RKO (cell line): ENCODE measurements around the gene WNT1.

ENCODE experiments used
- DNase-seq: peaks from one replicate; pipeline ENCODE4 v3.0.0-alpha.2; 2016; ENCODE audit warnings: low spot score

The WNT1 gene

DNA sequence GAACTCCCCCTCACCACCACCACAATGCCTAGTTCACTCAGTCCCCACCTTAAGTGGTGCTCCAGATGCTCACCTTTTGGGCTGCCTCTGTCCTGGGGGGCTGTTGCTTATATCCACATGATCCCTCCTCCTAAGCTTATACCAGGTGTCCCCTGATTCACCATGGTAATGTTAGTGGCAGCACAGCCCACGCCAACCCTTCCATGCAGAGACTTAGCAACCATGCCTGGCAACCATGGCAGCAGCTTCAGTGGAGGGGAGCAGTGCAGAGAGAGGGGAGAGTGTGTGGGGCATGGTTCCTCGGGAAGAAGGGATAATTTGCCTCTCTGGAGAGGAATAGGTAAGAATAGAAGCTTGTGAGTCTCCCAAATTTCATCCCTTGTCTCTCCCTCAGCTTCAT, 22.2 kb downstream of the WNT1 start:
- no peak for DNase-seq

DNA sequence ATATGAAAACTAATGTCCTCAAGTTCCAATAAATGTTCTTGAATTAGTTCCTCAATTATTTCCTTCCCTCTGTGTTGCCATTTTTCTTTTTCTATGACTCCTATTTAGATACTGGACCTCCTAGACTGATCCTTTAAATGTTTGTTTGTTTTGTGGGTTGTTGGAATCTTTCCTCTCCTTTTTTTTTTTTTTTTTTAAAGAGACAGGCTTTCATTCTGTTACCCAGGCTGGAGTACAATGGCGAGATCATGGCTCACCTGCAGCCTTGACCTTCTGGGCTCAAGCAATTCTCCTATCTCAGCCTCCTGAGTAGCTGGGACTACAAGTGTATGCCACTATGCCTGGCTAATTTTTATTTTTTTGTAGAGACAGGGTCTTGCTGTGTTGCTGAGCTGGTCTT, 30.8 kb downstream of the WNT1 start:
- no peak for DNase-seq

DNA sequence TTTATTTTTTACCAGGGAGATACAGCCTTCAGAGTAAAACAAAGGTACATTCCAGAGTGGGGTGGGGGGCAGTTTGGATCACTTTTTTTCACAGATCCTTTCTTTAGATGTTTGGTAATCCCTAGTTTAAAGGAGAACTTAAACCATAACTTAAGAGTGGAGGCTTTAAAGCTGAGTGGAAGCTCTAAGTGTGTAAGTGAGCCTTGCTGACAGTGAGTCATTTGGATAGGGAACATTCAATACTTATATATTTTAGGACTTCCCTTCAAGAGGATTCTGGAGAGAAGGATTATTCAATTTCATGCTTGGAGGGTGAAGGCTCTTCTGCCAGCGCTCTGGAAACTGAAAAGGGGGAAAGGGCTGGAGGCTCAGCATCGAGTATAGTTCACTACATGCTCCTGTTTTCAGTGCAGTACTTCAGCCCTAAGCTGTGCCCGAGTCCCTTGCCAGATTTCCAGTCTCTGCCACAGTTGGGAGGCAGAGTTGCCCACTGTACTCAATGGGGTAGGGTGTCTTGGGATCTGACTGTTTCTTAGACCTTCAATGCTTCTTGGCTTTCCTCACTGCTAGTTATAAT, 32.1 kb downstream of the WNT1 start:
- DNase-seq: no peak

DNA sequence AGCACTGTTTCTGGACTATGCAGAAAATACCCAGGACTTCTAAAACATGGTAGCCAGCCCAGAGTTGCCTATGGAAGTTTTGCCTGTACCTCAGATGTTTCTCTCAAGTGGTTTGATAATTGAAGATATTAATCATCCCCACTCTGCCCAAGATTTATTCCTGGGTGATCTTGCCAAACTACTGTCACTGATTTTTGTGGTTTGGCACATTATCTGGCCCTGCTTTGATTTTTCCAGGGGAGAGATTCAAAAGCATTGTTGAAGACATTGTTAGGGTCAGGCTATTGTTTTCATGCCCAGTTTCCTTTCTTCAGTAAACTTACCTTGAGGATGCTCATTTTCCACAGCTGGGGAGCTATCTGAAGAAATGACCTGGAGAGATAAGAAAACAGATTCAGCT, 34.6 kb downstream of the WNT1 start:
- no peak for DNase-seq

DNA sequence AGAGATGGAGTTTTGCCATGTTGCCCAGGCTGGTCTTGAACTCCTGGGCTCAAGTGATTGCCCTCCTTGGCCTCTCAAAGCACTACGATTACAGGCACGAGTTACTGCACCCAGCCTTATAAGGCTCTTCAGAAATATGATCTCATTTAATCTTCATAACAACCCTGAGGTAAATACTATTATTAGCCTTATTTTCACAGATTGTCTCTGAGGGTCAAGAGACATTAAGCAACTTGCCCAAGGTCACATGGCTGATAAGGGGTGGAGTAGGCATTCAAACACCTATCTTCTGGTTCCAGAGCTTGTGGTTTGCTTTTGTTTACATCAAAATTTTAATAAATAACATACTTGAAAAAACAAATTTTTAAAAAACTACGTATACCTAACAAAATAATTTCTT, 35.3 kb downstream of the WNT1 start:
- DNase-seq: no peak

DNA sequence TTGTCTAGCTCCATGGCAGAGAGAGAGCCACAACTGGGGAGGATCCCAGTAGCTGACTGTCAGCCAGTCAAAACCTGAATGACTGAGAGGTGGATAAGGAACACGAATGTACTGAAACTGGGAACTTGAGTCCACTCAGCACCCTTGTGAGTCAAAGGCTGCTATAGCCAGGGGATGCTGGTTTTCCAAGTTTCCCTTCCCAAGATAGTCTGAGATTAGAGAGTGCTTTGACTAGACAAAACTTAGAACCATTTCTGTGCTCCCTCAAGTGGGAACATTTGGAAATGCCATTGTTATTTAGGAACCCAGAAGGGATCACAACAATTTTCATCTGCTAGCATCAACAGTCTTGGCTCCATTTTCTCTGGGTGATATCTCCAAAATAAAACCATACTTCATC, 36.4 kb downstream of the WNT1 start:
- peak; percentile 55 for DNase-seq

DNA sequence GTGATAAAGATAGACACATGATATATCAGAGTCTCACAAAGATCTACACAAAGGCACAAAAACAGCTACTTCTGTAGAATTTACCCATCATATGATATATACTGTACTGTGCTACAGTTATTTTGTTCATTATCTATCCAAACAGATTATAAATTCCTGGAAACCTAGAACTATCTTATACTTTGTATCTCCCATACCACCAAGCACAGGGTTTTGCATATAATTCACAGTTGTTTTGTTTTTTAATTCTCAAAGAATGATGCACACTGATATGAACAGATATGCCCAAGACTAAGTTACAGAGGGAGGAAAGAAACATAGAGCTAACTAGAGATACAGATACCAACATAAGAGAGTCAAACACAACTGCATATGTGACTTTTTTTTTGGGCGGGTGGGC, 37.1 kb downstream of the WNT1 start:
- no peak for DNase-seq

DNA sequence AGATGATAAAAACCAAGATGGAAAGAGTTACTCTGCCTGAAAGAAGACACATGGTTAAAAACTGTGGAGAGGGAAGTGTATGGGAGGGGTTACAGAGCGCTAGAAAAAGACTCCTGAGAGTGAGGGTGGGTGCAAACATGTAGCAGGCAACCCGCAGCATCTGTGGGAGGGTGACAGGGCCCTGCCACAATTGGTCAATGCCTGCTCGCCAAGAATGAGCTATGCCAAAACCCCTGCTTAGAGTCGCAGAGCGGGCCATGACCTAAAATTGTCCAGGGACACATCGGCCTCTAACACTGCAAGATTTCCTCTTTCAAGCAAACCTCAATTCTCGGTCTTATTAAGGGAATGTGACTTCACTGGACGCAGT, 39.8 kb downstream of the WNT1 start:
- peak; percentile 65 for DNase-seq

DNA sequence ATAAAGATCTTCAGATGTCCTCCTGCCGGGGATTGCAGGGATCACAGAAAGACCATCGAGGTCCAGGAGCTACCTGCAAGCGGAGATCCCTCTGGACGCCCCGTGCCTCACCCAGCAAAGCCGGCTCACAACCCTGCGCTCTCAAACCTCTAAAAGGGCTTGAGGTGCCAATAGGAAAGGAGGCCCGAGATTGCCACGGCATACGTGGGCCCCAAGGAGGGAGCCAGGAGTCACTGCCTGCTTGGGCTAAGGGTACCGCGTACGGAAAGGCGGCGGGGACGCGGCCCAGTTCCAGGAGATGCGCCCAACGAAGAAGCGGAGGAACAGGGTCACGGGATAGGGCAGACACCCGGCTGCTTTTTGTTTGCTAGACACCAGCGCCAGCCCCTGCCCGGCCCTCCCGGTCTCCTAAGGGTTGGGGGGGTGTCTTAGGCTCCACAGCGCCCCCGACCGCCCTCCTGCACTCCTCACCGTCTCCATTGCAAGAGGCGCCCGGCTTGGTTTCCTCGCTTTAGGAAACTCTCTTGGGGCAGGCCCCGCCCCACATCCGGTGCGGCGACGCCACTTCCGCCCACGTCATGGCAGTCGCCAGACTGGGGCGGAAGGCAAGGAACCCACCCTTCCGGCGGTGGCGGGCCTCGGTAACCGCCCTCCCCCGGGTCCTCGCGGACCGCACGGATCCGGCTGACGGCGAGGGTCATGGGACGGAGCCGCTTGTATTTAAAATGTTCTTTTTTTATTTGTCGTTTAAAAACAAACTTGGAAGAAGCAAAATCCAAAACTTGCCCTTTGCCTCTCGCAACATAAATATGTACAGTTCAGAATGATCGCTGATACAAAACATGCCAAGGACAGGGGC, 40.4 kb downstream of the WNT1 start, which contains the start of gene PRKAG1:
TSS of gene PRKAG1 (minus strand) at position 516 of the 859 bp plus-strand sequence. CDS start at position 480, 36 bp downstream.
- peak; percentile 97 for DNase-seq

DNA sequence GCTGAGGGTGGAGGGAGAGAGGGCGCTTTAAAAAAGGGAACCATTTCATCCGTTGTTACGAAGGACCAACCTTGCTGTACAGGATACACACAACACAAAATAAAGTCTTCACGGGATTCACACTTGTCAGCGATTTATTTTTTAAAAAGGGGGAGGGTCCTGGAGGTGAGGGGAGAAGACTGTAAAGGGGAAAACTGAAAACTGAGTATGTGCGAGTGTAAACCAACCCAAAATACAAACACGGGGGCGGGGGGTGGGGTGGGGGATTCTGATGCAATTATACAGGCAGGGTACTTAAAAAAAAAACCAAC, 41.0 kb downstream of the WNT1 start:
- DNase-seq: no peak

DNA sequence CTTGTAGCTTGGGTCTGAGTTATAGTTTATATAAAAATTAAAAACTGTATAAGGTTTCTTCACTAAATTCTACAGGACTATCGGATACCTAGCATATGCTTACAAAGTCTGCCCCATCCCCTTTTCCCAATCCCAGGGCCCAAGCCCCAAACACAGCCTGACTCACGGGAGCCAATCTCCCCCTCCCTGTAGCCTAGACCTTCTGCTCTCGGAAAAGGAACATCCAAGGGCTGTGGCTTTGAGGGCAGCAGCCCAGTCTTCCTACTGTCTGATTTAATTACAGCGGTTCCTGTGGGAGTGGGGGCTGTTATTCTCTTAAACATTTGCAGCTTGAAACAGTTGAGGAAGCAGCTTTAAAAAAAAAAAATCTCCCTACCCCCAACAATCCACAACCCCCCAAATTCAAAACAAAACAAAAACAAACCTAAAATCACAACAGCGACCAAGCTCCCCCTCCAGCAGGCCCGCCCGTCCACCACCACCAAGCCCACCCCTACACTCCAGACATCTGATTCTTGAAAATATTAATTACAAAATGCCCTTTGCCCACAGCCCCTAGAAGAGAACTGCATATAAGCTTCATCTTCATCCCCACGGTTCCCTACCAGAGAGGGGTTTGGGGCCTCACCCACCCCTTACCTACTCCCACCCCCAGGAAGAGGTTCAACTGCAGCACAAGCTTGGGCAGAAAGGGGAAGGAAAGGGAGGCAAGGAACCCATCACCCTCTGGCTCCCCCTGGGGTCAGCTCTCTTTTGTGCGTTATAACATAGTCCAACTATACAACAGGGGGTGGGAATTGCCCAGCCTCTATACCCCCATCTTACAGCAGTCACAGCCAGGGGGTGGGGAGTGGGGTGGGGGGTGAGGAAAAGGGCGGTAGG, 41.6 kb downstream of the WNT1 start:
- DNase-seq: peak; percentile 71

DNA sequence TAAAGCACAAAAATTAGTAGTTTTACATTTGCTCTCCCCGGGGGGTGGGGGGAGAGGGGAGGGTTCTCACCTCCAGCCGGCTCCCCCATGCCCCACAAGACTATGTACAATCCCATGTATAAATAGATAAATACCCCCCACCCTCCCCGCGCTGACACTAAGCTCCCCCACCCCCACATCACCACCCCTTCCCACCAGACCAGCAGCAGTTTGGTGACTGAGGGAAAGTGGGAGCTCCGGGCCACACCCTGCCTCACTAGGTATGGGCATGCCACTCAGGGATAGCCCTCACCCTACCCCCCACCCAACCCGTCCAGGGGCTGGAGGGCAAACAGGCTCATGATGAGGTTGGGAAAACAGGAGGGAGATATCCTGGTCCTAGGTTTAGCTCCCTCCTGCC, 42.3 kb downstream of the WNT1 start:
- DNase-seq: no peak

DNA sequence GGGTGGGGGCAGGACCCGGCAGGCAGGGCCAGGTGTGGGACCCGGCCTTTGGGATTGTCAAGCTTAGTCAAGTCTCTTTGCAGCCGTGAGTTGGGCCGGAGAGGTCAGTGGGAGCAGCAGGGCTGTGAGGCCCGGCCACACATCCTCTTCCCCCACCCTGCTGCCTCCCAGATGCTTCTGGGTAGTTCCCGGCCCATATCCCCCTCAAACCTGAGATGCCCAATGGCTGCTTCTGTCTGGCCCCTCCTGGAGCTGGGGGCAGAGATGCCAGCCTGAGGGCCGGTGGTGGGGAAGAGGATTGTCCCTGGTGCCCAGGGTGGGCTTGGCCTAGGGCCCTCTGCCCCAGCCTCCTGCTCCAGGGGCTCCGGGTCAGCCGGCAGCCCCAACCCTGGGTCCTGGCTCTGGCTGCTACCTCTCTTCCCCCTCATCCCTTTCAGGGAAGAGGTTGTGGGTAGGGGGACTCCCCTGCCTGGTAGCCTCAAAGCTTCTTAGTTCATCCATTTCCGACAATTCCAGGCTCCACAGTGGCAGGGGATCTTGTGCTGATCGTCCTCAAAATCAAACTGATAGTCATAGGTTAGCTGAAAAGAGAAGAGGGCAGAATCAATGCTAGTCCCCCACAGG, 43.3 kb downstream of the WNT1 start:
- no peak for DNase-seq

DNA sequence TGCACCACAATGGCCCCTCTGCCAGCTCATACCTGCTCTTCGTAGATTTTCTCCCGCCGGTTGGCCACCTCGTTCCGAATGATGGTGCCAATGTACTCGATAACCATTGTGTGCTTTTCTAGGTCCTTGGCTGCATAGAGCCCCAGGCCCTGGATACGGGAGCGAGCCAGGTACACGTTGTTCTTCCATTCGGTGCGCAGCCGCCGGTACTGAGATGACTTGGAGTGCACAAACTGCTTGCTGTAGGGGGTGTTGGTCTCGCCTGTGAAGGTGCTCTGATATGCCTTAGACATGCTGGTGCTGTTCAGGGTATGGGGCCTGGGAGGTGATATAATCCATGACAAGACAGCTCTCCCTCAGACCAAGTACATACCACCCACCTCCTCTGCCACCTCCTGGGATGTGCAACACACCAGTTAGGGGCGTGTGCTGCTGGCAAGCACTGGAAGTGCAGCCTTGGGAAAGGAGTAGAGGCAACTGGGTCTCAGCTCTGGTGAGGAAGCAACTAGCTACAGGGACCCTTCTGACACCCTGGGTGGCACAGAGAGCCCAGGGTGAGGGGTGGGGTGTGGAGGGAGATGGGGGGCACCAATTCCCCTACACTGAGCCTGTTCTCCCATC, 44.5 kb downstream of the WNT1 start:
- no peak for DNase-seq

DNA sequence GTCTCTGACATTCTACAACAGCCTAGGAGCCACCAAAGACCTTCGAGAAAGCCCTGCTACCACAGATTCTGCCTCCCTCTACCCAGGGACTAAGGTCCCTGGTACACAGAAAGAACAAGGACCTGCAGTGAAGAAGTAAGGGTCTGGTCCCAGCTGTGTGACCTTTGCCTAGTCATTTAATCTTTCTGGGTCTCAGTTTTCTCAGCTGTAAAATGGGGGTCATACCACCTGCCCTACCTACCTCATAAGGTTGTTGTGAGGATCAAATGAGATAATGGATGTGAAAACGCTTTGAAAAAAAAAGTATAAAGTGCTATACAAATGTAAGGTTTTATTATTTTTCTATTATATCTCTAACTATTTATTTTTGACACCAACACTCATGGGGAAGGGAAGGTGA, 45.7 kb downstream of the WNT1 start:
- DNase-seq: no peak

DNA sequence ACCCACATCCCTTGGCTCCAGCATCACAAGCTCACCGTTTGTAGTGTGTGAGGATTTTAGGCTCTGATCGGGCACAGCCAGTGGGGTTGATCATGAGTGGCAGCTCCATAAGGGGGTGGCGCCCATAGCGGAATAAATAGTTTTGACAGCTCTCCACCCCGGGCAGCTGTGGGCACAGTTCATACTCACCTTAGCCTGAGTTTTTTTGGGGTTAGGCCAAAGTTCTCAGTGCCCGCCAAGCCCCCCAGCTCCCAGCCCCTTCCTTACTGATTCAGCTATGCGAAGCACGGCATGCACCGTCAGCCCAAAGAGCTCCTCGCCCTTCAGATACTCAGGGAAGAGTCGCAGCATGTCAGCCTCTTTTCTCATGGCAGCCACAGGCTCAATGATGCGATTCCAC, 46.4 kb downstream of the WNT1 start:
- no peak for DNase-seq

DNA sequence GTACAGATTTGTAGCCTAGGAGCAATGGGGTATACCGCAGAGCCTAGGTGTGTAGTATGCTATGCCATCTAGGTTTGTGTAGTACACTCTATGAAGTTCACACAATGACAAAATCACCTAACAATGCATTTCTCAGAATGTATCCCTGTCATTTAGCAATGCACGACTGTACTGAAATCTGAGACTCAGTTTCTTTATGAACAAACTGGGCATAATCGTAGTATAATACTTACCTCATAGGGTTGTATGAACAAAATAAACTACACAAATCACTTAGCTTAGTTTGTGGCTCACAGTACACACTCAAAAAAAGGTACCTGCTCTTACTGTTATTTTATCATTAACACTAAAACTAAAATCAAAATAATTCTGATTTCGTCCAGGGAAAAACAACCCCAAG, 47.3 kb downstream of the WNT1 start:
- no peak for DNase-seq

DNA sequence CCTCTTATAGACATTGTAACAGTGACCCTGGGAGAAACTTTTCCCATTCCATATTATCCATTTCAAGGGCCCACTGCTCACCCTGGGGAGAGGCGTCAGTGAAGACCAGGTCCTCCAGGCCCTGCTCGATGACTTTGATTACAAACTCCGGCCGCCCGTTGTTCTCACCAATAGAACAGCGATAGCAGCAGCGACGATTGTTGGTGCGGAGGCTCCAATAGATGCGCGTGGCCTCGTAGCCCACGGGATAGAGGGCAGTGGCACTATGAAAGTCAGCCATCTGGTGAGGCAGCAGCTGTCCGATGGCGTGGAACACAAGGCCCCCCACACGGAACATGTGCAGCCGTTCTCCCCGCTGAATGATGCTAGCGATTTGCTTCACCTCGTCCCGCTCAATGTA, 48.0 kb downstream of the WNT1 start:
- no peak for DNase-seq

DNA sequence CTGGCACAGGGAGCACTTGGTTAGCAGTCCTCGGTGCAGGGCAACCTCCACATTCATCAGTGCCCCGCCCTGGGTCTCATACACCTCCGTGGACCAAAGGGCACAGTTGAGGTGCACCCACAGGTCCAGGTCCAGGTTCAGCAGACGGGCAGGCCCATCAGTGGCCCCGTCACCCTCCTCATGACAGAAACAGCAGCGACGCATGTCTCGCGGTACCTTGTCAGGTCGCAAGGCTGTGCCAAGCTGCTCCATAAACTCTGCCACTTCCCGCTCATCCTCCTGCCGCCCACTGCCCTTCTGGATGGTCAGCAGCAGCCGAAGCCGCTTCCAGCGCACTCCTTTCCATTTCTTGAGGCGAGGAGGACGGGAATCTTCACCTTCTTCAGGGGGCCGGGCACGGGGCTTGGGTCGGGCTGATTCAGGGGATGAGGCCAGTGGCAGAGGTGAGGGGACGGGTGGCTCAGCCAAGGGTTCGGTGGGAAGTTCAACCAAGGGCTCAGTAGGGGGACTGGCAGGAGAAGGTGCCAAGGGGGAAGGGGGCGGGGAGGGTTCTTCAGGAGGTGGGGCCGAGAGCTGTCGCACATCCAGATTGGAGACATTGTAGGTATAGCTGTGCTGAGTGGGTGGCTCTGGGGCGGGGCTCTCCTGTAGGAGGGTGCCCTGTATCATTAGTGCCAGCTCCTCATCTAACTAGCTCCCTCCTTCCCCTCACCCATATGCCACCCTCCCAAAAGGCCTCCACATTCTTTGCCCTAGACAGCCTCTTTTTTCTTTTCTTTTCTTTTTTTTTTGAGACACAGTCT, 48.8 kb downstream of the WNT1 start:
- no peak for DNase-seq

DNA sequence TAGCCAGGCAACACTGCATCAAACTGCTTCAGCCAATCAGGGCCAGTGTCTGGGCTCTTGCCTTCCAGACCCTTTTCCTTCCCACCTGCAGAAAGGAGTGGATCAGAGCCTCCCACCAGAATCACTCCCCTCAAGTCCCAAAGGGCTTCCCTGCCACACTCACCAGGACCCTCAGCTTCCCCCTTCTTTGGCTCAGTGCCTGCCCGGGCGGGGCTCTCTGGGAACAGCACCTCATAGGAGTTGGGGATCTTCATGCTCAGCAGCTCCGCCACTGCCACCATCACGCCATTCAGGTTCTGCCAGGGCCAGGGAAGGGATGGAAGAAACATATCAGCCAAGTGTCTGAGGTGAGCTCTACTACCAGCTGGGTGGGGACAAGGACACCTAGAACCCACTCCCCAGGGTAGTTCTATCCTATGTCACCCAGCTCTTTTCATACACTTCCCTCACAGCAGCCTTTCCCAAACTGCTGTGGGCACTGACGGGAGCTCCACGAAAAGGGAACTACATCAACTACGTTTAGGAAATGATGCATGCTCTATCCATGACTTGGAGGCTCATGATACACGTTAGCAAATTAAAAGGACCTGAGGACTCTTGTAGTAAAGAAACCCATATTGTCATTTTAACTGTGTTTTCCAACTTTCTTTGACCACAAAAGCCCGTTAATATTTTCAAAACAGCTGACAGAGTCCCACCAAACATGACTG, 49.9 kb downstream of the WNT1 start:
- no peak for DNase-seq
